H1 (cell line): Measurements from ENCODE around the gene CYP27B1. TPM values are rescaled to one million over a fixed set of nuclear protein-coding genes. Genes with fewer than 3 reads are reported as not detected.

ENCODE experiments used
- CTCF ChIA-PET: fragments of 300-600 bp; sonication (Branson Sonifier 250); formaldehyde crosslinking; loops from one replicate; lab custom pipeline; 2021; ENCODE audit not compliant: partially characterized antibody; lab: Charles Lee
- POLR2A ChIA-PET: fragments of 300-600 bp; sonication (Branson Sonifier 250); formaldehyde crosslinking; loops from one replicate; lab custom pipeline; 2021; ENCODE audit warnings: inconsistent platforms; ENCODE audit not compliant: partially characterized antibody; lab: Charles Lee
- DNase-seq, 2 experiments: peaks; one replicate each; pipeline versions ENCODE4 v3.0.0 to v3.0.0-alpha.2; 2010 to 2022; ENCODE audit warnings: low spot score in 2 of 2, low read depth in 1 of 2, mixed read lengths in 1 of 2
- FAIRE-seq: peaks from 2 replicates; lab custom pipeline; 2011; peaks lifted over from hg19 to GRCh38; lab: Jason Lieb, UNC
- H2AFZ ChIP-seq: 2 replicates; pipeline ENCODE4 v1.8.1; 2012; ENCODE audit warnings: low read length, inconsistent platforms
- H2AK5ac ChIP-seq: 2 replicates; pipeline ENCODE4 v1.6.1; 2013; ENCODE audit warnings: low read depth, low read length
- H2BK120ac ChIP-seq: replicated peaks from 2 replicates; pipeline ENCODE3; 2013; ENCODE audit warnings: low read depth, low read length, inconsistent platforms
- H2BK12ac ChIP-seq: 2 replicates; pipeline ENCODE4 v1.6.1; 2013; ENCODE audit warnings: low read depth, low read length
- H2BK15ac ChIP-seq: 2 replicates; pipeline ENCODE4 v1.6.1; 2013; ENCODE audit warnings: low read length
- H2BK20ac ChIP-seq: 2 replicates; pipeline ENCODE4 v1.6.1; 2013; ENCODE audit warnings: low read length
- H2BK5ac ChIP-seq: 2 replicates; pipeline ENCODE4 v1.6.1; 2013; ENCODE audit warnings: low read depth, low read length
- H3K14ac ChIP-seq: 2 replicates; pipeline ENCODE4 v1.6.1; 2013; ENCODE audit warnings: inconsistent platforms; ENCODE audit not compliant: insufficient read length
- H3K18ac ChIP-seq: 2 replicates; pipeline ENCODE4 v1.6.1; 2013; ENCODE audit warnings: low read length; ENCODE audit errors: extremely low read depth
- H3K23ac ChIP-seq: 2 replicates; pipeline ENCODE4 v1.6.1; 2013; ENCODE audit warnings: inconsistent platforms; ENCODE audit not compliant: insufficient read length
- H3K23me2 ChIP-seq: 2 replicates; pipeline ENCODE4 v1.6.1; 2013; ENCODE audit warnings: low read depth, low read length
- H3K27ac ChIP-seq: 2 replicates; pipeline ENCODE4 v1.6.1; 2011; ENCODE audit warnings: low read depth, low read length, inconsistent platforms
- H3K27me3 ChIP-seq, 4 experiments: replicated peaks in 1 of 4; 1 replicate in 1 of 4; 2 replicates in 3 of 4; pipeline versions ENCODE4 v1.6.1 to v1.8.1; 2011 to 2013; ENCODE audit warnings: low read length in 3 of 4, mild to moderate bottlenecking in 3 of 4, inconsistent platforms in 2 of 4, mixed read lengths in 2 of 4, moderate library complexity in 1 of 4; ENCODE audit not compliant: control insufficient read depth in 3 of 4, insufficient read depth in 3 of 4; ENCODE audit errors: extremely low read depth in 1 of 4
- H3K36me3 ChIP-seq, 4 experiments: 2 replicates each; pipeline versions ENCODE4 v1.6.1 to v1.8.1; 2011 to 2013; ENCODE audit warnings: mild to moderate bottlenecking in 4 of 4, low read length in 3 of 4, moderate library complexity in 2 of 4, control low read depth in 1 of 4, inconsistent platforms in 1 of 4; ENCODE audit not compliant: insufficient read depth in 4 of 4, control insufficient read depth in 2 of 4
- H3K4ac ChIP-seq: replicated peaks from 2 replicates; pipeline ENCODE3; 2013; ENCODE audit warnings: low read length, low read depth, mixed read lengths, inconsistent platforms; ENCODE audit not compliant: insufficient read length
- H3K4me1 ChIP-seq, 4 experiments: replicated peaks in 1 of 4; 1 replicate in 1 of 4; 2 replicates in 3 of 4; pipeline versions ENCODE4 v1.6.1 to v1.8.1; 2011 to 2013; ENCODE audit warnings: low read length in 3 of 4, inconsistent platforms in 2 of 4, mixed read lengths in 1 of 4; ENCODE audit not compliant: insufficient read depth in 4 of 4, control insufficient read depth in 3 of 4
- H3K4me2 ChIP-seq, 2 experiments: 2 replicates each; pipeline versions ENCODE4 v1.6.1 to v1.8.1; 2011 to 2013; ENCODE audit warnings: low read depth in 2 of 2, low read length in 2 of 2, control low read depth in 1 of 2, inconsistent platforms in 1 of 2, mild to moderate bottlenecking in 1 of 2; ENCODE audit not compliant: insufficient read depth in 1 of 2
- H3K4me3 ChIP-seq, 4 experiments: fragments of 200-600, 300-600 bp in 1 of 4; sonication (generic), shearing (Covaris generic), sonication (Bioruptor Twin) in 1 of 4; 2 replicates each; pipeline versions ENCODE4 v1.5.1 to v1.8.1; 2011 to 2016; ENCODE audit warnings: low read length in 4 of 4, low read depth in 3 of 4, control low read depth in 2 of 4, inconsistent platforms in 2 of 4, mild to moderate bottlenecking in 2 of 4, mixed read lengths in 1 of 4, moderate library complexity in 1 of 4; ENCODE audit not compliant: insufficient read depth in 2 of 4; ENCODE audit errors: extremely low read depth in 1 of 4
- H3K56ac ChIP-seq: replicated peaks from 2 replicates; pipeline ENCODE3; 2013; ENCODE audit warnings: low read depth, mild to moderate bottlenecking, mixed read lengths, low read length, inconsistent platforms; ENCODE audit not compliant: insufficient read length
- H3K79me1 ChIP-seq: 2 replicates; pipeline ENCODE4 v1.6.1; 2013; ENCODE audit warnings: low read depth, low read length, control low read depth
- H3K79me2 ChIP-seq, 2 experiments: 2 replicates each; pipeline versions ENCODE4 v1.6.1 to v1.8.1; 2012 to 2013; ENCODE audit warnings: low read length in 2 of 2, mild to moderate bottlenecking in 2 of 2, inconsistent platforms in 1 of 2; ENCODE audit not compliant: insufficient read depth in 2 of 2, control insufficient read depth in 1 of 2
- H3K9ac ChIP-seq, 4 experiments: replicated peaks in 1 of 4; 1 replicate in 1 of 4; 2 replicates in 3 of 4; pipeline versions ENCODE4 v1.6.1 to v1.8.1; 2011 to 2013; ENCODE audit warnings: low read depth in 3 of 4, low read length in 3 of 4, control low read depth in 2 of 4, mild to moderate bottlenecking in 2 of 4, moderate library complexity in 2 of 4, inconsistent platforms in 1 of 4; ENCODE audit errors: extremely low read depth in 1 of 4
- H3K9me3 ChIP-seq, 2 experiments: 2 replicates each; pipeline versions ENCODE4 v1.6.1 to v1.8.1; 2012 to 2013; ENCODE audit warnings: mild to moderate bottlenecking in 2 of 2, moderate library complexity in 2 of 2, control low read depth in 1 of 2, inconsistent platforms in 1 of 2, low read depth in 1 of 2, low read length in 1 of 2, mixed read lengths in 1 of 2; ENCODE audit not compliant: insufficient read depth in 2 of 2
- H4K20me1 ChIP-seq, 2 experiments: replicated peaks in 1 of 2; 2 replicates each; pipeline versions ENCODE3 to v1.8.1; 2011 to 2013; ENCODE audit warnings: inconsistent platforms in 2 of 2, low read length in 2 of 2, mild to moderate bottlenecking in 1 of 2; ENCODE audit not compliant: insufficient read depth in 2 of 2, control insufficient read depth in 1 of 2
- H4K5ac ChIP-seq: 2 replicates; pipeline ENCODE4 v1.6.1; 2013; ENCODE audit warnings: low read length, low read depth, mixed read lengths, inconsistent platforms; ENCODE audit not compliant: insufficient read length
- H4K8ac ChIP-seq: 2 replicates; pipeline ENCODE4 v1.8.0; 2013; ENCODE audit warnings: mild to moderate bottlenecking, moderate library complexity, low read length, inconsistent platforms; ENCODE audit not compliant: insufficient read depth; ENCODE audit errors: extremely low read depth
- H4K91ac ChIP-seq: replicated peaks from 2 replicates; pipeline ENCODE3; 2013; ENCODE audit warnings: low read length, mixed read lengths, inconsistent platforms; ENCODE audit not compliant: insufficient read length
- FOSL1 ChIP-seq: IDR thresholded peaks from 2 replicates; pipeline ENCODE4 v1.6.1; 2011; ENCODE audit warnings: mild to moderate bottlenecking, low read depth, low read length, moderate library complexity; ENCODE audit not compliant: insufficient read depth
- GABPA ChIP-seq: IDR thresholded peaks from 2 replicates; pipeline ENCODE4 v1.6.1; 2011; ENCODE audit warnings: mild to moderate bottlenecking, low read length, moderate library complexity, borderline replicate concordance; ENCODE audit not compliant: insufficient read depth
- MAFK ChIP-seq: IDR thresholded peaks from 2 replicates; pipeline ENCODE4 v1.6.1; 2012; ENCODE audit warnings: low read depth, mild to moderate bottlenecking, improper control_type of control experiment, low read length
- SIRT6 ChIP-seq: IDR thresholded peaks from one replicate; pipeline ENCODE4 v1.7.1; 2012; ENCODE audit warnings: low read length, inconsistent platforms
- WGBS, 2 experiments: shearing (Covaris generic) in 1 of 2; methylation state at CpG; one replicate each; pipeline versions ENCODE4 v1.1.6 to v1.1.7; 2013 to 2015; ENCODE audit warnings: low lambda C conversion rate in 2 of 2, mixed read lengths in 2 of 2, inconsistent platforms in 1 of 2, low coverage in 1 of 2, missing lambda C conversion rate in 1 of 2; ENCODE audit not compliant: insufficient replicate concordance in 2 of 2, insufficient coverage in 1 of 2, insufficient read length in 1 of 2; ENCODE audit errors: extremely low coverage in 1 of 2, missing lambda C conversion rate in 1 of 2; 5-methylcytosine and 5-hydroxymethylcytosine counted together
- polyA plus RNA-seq, 7 experiments: library from polyadenylated mRNA; depleted of rRNA in 3 of 7; stranded (reverse) in 5 of 7; unstranded in 2 of 7; fragments of >200 nt in 5 of 7; fragments of 200-250 nt in 2 of 7; gene quantifications; 1 replicate in 5 of 7; 2 replicates in 1 of 7; 4 replicates in 1 of 7; pipeline versions ENCODE4 v1.2.1 to v1.2.3, GENCODE V29; 2011 to 2013; ENCODE audit warnings: missing spikeins in 2 of 7, mixed read lengths in 2 of 7
- total RNA-seq: library from RNA; stranded (reverse); fragmentation: NEBNext Ultra II Directional; extraction: Animal tissue kit (Norgen Biotek cat#: 25700); gene quantifications from 2 replicates; pipeline ENCODE4 v1.2.1, GENCODE V29; 2021

The CYP27B1 gene
- total and polyA plus RNA-seq, 2 of the 8 experiments (the other 6 are each of a cell fraction or from before 2014, with no cell fraction given): 2.9 to 3.3 TPM

- no peaks in the 10 kb centered on the region for H3K9me3 ChIP-seq
- no peaks in the 10 kb centered on the region for H3K79me2 ChIP-seq
- H2BK5ac ChIP-seq: no peak overlapping the region
- no peak overlapping the region for H4K5ac ChIP-seq
- H3K36me3 ChIP-seq: peaks cover 0 to 4% (median 0%) of the 10 kb centered on the region in 4 experiments; a peak in 2 of 8 replicates
- ChIA-PET CTCF (interaction anchor here (0.6 to 2.2 kb wide), 6 partner anchors 10 to 816 kb away, joined by 3 to 40 read pairs (median 4); partner anchors contain the start of genes CYP27B1 and PIP4K2C), POLR2A (interaction anchor here (1.1 to 2.0 kb wide), 2 partner anchors 15 to 57 kb away, joined by 4 to 11 read pairs; partner anchors contain the start of genes EEF1AKMT3 and METTL1)
- peaks cover 7% of the 10 kb centered on the region for H3K23me2 ChIP-seq
- no peak overlapping the region for H4K91ac ChIP-seq
- no peak overlapping the region for H3K56ac ChIP-seq
- H2AK5ac ChIP-seq: no peak overlapping the region
- H3K4me1 ChIP-seq: peaks cover 0 to 19% (median 6%) of the 10 kb centered on the region in 4 experiments; a peak in 6 of 7 replicates
- no peak overlapping the region for H2BK120ac ChIP-seq
- H3K27me3 ChIP-seq: peaks cover 8 to 33% (median 26%) of the 10 kb centered on the region in 4 experiments
- DNase-seq (no peak), FAIRE-seq (no peak)
- no peak overlapping the region for H3K27ac ChIP-seq
- no peak overlapping the region for H3K18ac ChIP-seq
- 86% methylated on average over 4 of the region's 4 CpGs; no CpG with 5 or more reads in 1 of the 2 experiments for WGBS, 2 experiments
- no peak overlapping the region for H3K4me3 ChIP-seq
- no peak overlapping the region for H2AFZ ChIP-seq
- H2BK15ac ChIP-seq: no peak overlapping the region
- TF ChIP-seq FOSL1 (no peak), SIRT6 (no peak), MAFK (no peak), GABPA (no peak)
- peaks cover 3 to 15% of the 10 kb centered on the region in 2 experiments for H4K20me1 ChIP-seq
- H3K4ac ChIP-seq: no peak overlapping the region
- H3K9ac ChIP-seq: no peak overlapping the region
- no peaks in the 10 kb centered on the region for H3K79me1 ChIP-seq
- no peak overlapping the region for H2BK12ac ChIP-seq
- no peak overlapping the region for H3K23ac ChIP-seq
- no peak overlapping the region for H3K14ac ChIP-seq
- H3K4me2 ChIP-seq: no peak overlapping the region; a peak in 1 of 4 replicates
- no peak overlapping the region for H2BK20ac ChIP-seq
- no peak overlapping the region for H4K8ac ChIP-seq
Measured at GRCh38 chr12:57757771-57758170, 9.1 kb downstream of the CYP27B1 start.
